ENCODE measurements around the gene FZD4. TPM values are rescaled to one million over a fixed set of nuclear protein-coding genes. Genes with fewer than 3 reads are reported as not detected.

FZD4 gene
- total and polyA plus RNA-seq, 8 donors = 20.7 to 27.1 (median 25.5) TPM

DNA sequence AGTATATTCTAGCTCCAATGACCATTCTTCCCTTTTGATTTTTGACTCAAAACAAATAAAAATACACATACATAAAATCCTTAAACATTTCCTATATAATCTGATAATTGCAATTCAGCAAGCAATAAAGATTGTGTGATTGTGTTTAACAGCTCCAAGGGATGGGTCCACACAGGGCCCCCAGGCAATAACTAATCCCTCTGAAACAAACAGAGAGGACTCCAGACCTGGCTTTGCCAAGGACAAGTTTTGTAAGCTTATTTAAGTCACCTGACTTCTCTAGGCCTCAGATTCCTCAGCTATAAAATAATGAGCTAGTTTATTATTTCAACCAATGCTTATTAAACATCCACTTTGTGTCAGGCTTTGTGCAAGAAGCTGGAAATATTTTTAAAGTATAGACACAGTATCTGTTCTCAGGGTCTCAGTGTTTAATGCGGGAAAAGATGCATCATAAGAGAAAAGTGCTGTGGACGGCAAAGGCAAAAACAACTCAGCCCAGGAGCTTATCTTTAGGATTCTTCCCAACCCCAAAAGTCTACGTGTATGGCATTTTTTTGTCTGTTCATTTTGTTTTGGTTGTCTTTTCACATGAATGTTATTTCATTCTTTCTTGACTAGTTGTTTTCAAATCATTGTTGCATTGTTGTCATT, 20.1 kb downstream of the FZD4 start:
- TF ChIP-seq, protein P1, sequence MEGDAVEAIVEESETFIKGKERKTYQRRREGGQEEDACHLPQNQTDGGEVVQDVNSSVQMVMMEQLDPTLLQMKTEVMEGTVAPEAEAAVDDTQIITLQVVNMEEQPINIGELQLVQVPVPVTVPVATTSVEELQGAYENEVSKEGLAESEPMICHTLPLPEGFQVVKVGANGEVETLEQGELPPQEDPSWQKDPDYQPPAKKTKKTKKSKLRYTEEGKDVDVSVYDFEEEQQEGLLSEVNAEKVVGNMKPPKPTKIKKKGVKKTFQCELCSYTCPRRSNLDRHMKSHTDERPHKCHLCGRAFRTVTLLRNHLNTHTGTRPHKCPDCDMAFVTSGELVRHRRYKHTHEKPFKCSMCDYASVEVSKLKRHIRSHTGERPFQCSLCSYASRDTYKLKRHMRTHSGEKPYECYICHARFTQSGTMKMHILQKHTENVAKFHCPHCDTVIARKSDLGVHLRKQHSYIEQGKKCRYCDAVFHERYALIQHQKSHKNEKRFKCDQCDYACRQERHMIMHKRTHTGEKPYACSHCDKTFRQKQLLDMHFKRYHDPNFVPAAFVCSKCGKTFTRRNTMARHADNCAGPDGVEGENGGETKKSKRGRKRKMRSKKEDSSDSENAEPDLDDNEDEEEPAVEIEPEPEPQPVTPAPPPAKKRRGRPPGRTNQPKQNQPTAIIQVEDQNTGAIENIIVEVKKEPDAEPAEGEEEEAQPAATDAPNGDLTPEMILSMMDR (IDR thresholded peaks at IDR 0.05) = no peak
- intact Hi-C loops (cut with DNase I) = loop anchor here in 1 of 2 donors (5.0 kb wide), 1 partner anchor 357 kb away; no protein-coding TSS in a partner anchor
- H3K4me1 ChIP-seq = peaks cover 11 to 35% of the 10 kb centered on the region in 2 donors
- no peaks in the 10 kb centered on the region for H3K9me3 ChIP-seq
- no peak overlapping the region for H3K4me3 ChIP-seq
- H3K27ac ChIP-seq = no peak overlapping the region
- ATAC-seq (no peak), DNase-seq (no peak)
- no peaks in the 10 kb centered on the region for H3K27me3 ChIP-seq
- no peaks in the 10 kb centered on the region for H3K36me3 ChIP-seq

DNA sequence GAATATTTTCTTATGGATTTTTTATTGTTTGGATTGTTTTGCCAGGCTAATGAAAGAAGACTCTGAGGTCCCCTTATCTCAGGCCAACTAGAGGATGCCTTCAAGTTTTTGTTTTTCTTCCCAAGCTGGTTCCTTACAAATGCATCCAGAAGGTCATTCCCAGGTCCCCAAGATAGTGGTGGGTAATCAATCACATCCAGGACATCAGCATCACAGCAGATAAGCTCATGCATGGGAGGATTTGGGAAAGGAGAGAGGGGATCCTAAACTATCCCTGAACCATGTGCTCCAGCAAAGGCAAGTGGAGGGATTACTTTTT, 20.7 kb downstream of the FZD4 start:
- H3K27ac ChIP-seq = no peak overlapping the region
- H3K4me1 ChIP-seq = peaks cover 7 to 30% of the 10 kb centered on the region in 2 donors
- ATAC-seq (no peak), DNase-seq (no peak)
- H3K4me3 ChIP-seq = no peak overlapping the region
- no peaks in the 10 kb centered on the region for H3K9me3 ChIP-seq
- intact Hi-C loops (cut with DNase I) = no loop called here
- no peaks in the 10 kb centered on the region for H3K36me3 ChIP-seq
- no peaks in the 10 kb centered on the region for H3K27me3 ChIP-seq
- TF ChIP-seq, protein P1 (IDR thresholded peaks at IDR 0.05) = no peak

DNA sequence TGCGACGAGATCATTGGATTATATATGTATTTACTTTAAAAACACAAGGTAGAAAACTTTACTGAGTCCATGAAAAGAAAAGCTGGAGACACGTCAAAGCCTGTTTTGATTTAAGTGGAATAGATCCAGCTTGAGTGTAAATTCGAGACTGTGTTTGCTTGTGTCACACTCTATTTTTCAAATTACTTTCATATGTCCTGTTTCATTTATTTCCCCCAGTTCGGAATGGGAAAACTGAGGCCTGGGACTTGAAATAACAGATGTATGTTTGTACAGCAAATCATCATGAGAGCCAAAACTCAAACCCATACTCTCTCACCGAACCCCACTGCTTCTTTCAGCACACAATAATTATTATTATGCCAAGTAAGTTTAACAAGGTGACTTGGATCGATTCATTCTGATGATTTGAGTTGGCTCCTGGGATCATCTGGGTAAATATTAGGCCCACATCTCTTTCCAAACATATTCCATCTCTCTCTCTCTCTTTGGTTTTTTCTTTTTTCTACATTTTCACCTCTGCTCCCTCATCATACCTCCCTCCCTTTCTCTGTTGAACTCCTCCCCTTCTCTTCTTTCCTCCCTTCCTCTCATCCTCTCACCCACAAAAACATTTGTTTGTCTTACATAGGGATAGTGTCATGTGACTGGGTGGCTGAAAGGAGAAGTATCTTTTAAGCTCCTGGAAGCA, 21.2 kb downstream of the FZD4 start:
- Histone ChIP-seq H3K27ac (no peak overlapping the region), H3K4me1 (peaks cover 7 to 27% of the 10 kb centered on the region in 2 donors), H3K36me3 (no peaks in the 10 kb centered on the region), H3K4me3 (no peak overlapping the region), H3K27me3 (no peaks in the 10 kb centered on the region), H3K9me3 (no peaks in the 10 kb centered on the region)
- intact Hi-C loops (cut with DNase I) = no loop called here
- DNase-seq = no peak
- TF ChIP-seq, protein P1 (IDR thresholded peaks at IDR 0.05) = no peak
- no peak for ATAC-seq

DNA sequence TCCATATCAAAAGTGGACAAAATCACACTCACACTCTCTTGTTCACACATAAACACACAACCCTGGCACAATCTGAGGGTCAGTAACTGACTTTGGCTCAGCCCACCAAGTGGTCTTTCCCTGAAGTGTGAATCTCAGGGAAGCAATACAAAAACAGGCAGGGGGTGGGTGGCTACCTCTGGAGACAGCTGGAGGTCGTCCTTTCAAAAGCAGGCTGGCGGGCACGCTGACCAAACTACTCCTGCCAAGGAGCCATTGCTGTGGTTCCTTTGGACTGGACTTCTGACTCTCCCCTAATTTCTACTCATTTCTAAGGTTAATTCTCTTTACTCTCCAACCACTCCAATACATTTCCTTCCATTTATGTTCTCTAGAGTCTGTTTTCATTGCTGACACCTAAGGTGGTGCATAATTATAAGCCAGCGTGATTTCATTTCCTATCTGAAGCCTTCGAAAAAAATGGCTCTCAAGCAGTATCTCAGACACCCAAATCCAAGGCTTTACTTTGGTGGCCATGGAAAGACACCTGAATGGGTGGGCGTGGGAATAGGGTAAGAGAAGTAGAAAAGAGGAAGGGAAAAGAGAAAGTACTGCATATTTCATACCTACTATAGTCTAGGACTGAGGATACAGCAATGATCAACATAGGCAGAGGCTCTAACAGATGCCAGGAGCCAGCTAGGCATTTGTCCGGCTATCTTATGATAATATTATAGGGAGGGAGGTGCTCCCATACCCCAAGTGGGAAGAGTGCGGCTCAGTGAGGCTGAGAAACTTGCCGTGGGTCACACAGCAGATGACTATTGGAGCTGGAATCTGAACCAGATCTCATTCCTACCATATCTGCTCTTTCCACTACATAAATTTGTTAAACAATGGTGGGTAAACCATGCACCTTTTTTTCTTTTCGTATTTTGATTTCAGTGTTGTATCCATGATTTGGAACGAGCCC, 22.0 kb downstream of the FZD4 start:
- Histone ChIP-seq H3K4me3 (no peak overlapping the region), H3K9me3 (no peaks in the 10 kb centered on the region), H3K27me3 (no peaks in the 10 kb centered on the region), H3K4me1 (peaks cover 0 to 21% of the 10 kb centered on the region in 2 donors), H3K27ac (no peak overlapping the region), H3K36me3 (no peaks in the 10 kb centered on the region)
- ATAC-seq (no peak), DNase-seq (no peak)
- intact Hi-C loops (cut with DNase I) = no loop called here
- TF ChIP-seq, protein P1 (IDR thresholded peaks at IDR 0.05) = no peak

DNA sequence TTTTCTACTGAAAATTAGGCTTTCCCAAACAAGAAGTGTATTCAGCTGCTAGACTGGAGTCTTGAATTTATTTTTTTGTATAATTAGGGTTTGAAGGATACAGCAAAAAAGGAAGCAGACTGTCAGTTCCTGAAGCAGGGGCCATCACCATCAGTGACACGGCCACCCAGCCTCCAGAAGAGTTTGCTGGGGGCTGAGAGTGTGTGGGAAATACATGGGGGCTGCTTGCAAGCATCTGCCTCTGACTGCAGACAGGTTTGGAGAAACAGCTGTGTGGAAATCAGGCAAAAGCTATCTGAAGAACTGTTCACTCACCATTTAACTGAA, 23.0 kb downstream of the FZD4 start:
- no peaks in the 10 kb centered on the region for H3K36me3 ChIP-seq
- TF ChIP-seq, protein P1 (IDR thresholded peaks at IDR 0.05) = no peak
- H3K27me3 ChIP-seq = no peaks in the 10 kb centered on the region
- no peak overlapping the region for H3K4me3 ChIP-seq
- peak; percentile 13 for ATAC-seq
- H3K27ac ChIP-seq = peak overlapping the region in 1 of 2 donors; percentile 7
- DNase-seq = peak in 1 of 4 donors; percentile 81
- peaks cover 0 to 21% of the 10 kb centered on the region in 2 donors for H3K4me1 ChIP-seq
- no peaks in the 10 kb centered on the region for H3K9me3 ChIP-seq
- intact Hi-C loops (cut with DNase I) = no loop called here
